Measurements from ENCODE around the gene CRIP2.

The CRIP2 gene

DNA sequence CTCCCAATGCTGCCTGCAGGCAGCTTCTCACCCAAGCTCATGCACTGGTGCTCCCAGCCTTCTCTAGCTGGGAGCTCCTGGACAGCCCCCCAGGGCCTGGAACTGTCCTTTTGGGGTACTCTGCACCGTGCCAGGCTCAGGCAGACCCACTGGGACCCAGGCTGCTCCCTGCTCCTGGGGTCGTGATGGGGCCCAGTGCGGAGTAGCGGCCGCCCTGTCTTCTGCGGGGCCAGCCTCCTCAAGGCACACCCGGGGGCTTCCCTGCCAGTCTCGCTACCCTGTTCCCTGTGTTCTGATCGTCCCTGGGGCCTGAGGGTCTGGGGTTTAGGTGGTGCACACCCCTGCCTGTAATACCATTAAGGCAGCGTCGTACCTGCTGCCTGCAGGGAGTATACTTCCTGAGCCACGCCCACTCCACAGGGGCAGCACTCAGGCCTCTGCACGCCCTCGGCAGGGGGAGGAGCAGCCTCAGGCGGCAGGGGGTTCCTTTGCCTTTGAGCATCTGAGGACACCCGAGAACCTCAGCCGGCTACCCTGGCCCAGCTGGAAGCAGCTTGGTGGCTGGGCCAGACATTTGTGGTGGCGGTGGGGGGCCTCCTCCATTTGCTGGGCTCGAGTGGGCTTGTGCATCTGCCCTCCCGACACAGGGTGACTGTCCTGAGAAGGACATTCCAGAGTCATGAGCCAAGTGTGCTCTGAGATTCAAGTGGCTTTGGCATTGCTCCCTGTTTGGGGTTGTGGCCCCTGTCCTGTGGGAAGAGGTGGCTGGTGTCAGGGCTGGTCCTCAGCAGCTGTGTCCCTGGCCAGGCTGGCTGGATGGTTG is 9.2 kb upstream of the CRIP2 start:
- DNase-seq, result no peak

DNA sequence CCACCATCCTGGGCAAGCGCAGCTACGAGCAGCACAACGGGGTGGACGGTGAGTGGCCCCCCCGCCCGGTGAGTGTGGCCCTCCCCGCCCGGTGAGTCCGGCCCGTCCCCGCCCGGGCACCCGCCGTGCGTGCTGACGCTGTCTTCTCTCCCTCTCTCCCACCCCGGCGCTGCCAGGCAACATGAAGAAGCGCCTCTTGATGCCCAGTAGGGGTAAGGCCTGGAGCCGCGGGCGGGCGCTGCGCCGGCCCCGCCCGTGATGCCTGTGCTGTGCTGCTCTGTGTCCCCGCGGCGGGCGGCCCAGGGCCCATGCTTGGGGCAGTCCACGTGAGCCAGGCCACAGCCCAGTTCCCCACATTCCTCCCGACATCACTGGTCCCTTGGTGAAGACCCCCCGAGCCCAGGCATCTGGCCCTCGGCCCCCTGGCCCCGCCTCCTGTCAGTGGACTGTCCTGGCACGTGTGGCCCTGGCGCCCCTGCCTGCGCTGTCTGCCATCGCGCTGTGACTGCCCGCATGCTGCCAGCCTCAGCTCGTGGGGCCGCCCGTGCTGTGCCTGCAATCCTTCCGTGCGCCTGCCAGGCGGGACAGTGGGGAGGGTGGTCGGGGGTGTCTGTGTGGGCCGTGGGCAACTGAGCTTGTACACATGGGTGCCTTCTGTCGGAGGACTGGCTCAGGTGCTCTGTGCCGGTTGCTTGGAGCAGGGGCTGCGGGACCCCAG is 7.9 kb upstream of the CRIP2 start:
- DNase-seq, result no peak

DNA sequence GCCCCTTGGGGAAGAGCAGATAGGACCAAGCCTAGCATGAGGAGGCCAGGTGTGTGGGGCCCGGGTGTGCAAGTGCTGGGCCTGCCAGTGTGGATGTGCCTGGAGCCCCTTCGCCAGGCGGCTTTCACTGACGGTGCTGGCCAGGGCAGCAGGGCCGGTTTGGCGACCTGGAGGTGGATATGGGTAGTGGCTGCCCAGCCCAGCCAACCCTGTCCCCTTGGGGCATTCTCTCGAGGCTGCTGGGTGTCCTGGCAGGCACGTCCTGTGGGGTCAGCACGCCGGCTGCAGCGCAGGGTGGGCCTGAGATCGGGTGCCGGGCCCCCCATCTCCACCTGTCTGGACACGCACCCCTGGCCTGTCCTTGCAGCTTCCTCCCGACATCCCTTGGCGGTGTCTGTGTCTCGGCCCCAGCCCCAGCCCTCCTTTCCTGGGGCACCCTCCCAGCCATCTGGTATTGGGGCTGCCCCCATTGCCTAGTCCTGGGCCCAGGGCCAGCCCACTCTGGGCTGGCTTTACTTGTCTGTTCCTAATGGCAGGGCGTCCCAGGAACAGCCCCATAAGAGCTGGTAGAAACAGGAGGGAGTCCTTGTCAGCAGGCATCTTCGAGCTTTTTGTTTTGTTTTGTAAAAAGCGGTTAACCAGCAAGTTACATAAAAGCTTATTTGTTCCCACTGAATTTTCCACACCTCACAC is 7.2 kb upstream of the CRIP2 start:
- DNase-seq, result no peak

DNA sequence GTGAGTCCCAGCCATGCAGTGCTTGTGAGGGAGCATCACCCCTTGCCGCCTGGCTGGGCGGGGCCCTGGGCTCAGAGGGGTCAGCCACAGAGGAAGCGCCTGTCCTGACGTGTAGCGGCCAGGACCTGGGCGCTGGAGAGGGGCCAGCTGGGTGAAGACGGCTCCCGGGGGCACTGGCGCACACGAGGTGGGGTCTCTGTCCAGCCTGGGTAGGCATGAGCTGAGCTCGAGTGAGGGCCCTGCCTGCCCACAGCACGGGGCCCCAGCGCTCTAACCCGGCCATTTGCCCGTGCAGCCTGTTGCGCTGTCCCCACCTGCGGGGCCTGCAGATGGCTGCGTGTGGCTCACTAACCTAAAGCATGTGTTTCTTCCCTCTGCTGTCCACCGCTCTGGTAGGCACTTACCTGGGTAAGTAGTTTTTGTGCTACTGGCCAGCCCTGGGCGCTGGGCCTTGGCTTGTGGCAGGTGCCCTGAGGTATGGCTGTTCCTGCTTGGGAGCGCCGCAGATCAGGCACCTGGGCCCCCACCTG is 6.6 kb upstream of the CRIP2 start:
- no peak for DNase-seq

DNA sequence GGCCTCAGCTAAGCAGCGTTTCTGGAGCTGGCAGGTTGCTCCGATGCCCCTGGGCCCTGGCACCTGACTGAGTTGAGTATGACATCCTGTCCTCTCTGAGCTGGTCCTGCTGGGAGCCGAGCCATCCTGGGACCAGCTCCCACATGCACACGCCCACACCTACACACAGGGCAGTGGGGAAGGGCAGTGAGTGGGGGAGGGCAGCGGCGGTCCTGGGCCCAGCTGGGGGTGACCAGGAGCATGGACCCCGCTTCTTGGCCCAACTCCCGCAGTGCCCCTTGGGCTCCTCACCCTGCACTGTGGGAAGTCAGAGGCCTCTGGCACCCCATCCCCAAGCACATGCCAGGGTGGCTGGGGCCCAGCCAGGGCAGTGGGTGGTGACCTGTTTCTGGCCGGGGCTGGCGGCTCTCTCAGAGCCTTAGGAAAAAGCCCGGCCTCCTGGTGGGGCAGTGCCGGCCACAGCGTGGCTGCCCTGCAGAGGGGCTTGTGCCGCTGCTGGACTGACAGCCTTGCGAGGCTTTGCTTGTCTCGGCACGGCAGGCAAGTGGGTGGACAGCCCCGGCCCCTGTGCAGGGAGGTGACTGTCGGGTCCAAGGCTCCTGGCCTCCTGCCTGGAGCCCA is 5.9 kb upstream of the CRIP2 start:
- DNase-seq, result peak; percentile 51

DNA sequence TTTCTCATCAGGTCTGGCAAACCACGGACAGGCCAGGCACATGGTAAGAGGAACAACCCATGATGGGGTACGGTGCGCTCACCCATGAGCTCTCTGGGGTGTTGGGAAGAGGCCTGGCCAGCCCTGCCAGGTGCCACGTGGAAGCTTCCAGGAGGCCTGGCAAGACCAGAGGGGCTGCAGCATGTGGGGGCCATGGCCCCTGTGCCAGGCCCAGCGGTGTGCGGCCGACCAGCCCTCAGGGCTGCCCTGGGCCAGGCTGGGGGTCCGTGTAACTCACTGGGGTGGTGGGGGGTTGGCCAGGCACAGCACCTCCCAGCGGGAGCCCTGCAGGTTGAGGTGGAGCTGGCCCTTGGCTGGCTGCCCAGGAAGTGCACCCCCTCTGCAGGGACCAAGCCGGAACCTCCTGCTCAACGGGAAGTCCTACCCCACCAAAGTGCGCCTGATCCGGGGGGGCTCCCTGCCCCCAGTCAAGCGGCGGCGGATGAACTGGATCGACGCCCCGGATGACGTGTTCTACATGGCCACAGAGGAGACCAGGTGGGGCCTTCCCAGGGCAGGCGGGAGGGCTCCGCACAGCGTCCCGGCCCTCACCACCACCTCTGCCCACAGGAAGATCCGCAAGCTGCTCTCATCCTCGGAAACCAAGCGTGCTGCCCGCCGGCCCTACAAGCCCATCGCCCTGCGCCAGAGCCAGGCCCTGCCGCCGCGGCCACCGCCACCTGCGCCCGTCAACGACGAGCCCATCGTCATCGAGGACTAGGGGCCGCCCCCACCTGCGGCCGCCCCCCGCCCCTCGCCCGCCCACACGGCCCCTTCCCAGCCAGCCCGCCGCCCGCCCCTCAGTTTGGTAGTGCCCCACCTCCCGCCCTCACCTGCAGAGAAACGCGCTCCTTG is 4.9 kb upstream of the CRIP2 start:
- no peak for DNase-seq

DNA sequence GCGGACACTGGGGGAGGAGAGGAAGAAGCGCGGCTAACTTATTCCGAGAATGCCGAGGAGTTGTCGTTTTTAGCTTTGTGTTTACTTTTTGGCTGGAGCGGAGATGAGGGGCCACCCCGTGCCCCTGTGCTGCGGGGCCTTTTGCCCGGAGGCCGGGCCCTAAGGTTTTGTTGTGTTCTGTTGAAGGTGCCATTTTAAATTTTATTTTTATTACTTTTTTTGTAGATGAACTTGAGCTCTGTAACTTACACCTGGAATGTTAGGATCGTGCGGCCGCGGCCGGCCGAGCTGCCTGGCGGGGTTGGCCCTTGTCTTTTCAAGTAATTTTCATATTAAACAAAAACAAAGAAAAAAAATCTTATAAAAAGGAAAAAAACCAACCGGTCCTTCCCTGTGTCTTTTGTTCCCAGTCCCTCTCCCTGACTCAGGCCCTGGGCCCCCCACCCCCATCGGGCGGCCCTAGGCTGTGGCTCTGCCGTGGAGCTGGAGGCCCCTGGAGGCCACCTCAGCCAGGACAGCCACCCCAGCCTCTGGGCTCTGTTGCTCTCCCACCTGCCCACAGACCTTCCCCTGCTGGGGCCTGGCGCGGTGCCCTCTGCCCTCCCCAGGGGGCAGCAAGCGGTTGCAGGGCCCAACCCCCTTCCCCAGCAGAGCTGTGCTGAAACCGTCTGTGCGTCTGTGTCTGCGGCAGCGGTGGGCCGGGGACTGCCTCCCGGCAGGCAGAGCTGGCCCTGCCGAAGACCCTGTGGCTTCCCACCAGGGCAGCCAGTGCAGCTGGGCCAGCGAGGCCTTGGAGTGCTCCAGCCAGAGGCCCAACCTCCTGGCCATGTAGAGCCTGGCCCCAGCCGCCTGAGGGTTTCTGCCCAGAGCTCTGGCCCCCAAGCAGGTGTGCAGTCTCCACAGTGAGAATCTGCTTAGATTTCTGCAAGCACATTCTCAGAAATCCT is 4.0 kb upstream of the CRIP2 start:
- DNase-seq, result peak; percentile 48

DNA sequence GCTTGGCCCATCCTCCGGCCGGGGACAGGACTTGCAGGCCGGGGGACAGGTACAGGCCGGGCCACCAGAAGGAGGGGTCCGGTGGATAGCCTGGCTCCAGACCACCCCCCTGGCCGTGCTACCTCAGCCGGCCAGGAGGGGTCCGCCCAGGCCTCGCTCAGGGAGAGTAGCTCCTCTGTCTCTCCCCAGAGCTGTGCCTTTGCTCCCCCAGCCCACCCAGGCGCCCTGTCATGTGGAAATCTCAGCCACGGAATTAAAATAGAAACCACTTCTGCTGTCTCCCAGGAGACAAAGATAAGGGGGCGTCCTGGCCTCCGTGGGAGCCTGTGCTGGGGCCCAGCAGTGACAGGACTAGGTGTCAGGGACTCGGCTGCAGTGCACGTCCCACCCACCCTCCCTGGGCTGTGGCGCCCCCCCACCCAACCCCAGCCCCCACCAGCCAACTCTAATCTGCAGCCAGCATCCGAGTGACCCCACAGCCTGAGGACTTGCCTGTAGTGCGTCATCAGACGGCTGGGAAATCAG is 3.3 kb upstream of the CRIP2 start:
- peak; percentile 46 for DNase-seq

DNA sequence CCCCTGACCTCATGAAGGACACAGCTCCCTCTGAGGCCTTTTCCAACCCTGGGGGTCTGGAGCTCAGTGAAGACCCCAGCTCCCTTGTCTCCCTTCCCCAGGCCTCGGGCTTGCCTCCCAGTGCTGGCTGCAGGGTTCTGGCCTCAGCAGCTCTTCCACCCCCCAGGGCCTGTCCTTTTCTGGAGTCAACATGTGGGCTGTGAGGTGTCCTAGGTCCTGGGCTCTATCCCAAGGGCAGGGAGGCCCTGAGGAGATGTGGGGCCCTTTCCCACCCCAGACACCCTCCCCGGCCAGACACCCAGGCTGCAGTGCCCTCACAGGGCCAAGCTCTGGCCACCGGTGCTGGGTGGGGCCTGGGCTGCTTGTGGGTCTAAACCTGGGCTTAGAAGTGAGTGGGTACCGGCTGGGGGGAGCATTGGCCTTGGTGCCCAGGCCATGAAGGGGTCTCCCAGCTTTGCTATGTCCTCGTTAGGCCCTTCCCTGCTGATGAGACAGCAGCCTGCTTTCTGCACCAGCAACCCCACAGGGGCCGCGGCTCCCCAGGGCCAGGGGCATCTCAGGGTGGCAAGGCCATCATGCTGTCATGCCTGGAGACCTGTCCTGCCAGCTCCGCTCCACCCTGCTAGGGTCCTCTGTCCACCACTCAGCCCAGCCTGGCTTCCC is 2.7 kb upstream of the CRIP2 start:
- DNase-seq, result no peak

DNA sequence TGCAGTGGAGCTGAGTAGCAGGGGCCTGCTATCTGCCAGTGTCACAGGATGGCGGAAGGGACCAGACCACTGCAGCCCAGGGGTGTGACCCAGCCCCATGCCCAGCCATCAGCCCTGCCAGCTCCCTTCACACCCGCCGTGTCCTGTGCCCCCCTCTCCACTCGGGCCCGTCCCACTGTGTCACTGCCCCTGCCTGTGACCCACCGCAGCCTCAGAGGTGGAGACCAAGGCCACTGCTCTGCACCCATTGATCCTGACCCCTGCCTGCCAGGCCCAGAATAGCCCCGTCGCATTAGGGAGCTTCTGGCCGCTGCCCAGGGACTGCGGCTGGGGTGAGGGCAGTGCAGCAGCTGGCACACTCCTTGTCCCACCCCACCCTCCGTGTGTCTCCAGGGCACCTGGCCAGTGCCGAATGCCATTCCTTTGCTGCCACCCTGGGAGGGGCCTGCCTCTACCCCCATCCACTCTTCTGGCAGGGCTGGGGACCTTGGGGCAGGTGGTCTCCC is 2.1 kb upstream of the CRIP2 start:
- no peak for DNase-seq

DNA sequence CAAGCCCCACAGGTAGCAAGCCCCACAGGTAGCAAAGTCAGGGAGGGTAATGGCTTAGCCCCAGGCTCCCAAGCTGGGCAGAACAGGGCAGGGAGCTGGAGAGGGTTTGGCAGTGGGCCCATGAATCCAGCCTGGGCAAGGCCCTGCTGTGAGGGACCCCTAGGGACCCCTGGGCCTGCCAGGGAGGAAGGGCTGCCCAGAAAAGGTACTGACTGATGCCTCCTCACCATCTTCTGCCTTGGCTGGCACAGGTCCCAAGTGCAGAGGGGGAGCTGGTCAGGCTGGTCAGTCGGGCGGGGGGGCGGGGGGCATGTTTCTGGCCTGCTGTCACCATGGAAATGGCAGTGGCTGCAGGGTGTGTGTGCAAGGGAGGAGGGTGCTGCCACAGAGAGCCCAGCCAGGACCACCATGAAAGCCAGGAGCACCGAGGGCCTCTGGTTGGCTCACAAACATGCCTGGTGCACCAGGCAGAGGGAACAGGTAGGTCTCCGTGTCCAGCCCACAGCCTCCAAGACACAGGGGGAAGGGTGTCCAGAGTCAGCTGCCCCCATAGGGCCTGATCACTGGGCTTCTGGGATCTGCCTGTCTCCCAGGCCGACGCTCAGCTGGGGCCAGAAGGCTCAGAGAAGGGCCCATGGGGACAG is 1.5 kb upstream of the CRIP2 start:
- no peak for DNase-seq

DNA sequence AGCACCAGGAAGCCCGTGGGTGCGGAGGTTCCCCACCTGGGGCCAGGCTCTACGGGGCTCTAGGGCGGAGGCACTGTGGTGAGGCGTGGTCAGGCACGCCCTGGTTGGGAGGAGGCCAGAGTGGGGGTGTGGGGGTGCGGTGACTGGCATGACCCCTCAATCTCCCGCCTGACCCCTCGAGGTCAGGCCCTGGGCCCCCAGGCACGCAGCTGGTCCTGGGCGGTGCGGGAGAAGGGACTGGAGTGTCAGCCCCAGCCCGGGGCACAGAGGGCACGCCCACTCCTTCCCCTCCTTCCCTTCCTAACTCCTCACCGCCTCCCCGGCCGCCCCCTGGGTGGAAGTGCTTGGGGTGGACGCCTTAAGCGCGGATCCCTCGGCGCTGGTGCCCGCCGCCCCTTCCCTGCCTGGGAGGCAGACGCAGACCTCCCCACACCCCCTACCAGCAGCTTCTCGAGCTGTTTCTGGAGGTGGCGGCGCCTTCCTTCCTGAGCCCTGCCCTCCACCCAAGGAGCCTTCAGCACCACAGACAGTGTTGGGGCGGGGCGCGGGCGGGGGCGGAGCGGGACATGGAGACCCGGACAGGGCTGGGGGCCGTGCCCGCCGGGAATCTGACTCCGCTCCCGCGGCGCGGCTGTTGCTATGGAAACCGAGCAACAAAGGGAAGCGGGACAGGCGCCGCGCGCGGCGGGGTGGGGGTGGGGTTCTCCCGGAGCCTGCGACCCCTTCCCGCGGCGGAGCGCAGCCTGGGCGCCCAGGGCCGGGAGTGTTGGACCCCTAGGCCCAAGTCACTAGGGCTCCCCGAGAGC is 741 bp upstream of the CRIP2 start:
- DNase-seq, result peak; percentile 93

DNA sequence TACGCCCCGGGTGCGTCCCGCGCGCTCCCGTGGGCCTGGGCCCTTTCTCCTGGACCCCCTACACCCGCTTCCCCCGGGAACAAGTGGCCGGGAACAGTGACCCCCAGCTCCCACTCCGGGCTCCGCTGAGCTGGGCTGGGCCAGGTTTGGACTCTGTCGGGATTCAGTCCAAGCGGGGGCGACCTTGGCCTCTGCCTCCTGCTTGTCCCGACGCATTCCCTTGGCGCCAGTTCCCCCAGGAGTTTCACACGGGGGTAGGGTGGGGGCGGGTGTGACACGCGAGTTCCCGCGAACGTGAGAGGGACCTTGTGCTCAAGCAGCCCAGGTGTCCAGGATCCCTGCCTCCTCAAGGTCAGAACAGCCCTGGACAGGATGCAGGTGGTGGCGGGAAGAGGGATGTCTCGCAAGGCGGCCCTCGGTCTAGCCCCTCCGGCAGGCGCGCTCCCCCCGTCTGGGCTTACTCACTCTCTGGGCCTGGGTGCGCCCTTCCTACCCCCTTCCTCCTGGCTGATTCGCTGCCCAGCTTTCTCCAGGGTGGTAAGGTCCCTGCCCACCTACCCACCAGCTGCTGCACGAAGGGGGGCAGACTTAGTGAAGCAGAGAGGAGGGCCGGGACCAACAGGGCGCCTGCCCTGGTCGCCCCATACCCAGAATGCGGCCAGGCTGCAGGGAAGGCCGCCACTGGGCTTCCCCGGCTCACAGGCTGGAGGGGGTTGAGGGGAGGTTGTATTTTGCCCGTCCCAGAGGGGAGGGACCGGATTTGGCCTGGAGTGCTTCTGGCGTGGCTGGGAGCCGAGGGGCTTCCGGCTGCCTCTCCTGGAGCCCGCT is 862 bp downstream of the CRIP2 start:
- DNase-seq, result peak; percentile 77

DNA sequence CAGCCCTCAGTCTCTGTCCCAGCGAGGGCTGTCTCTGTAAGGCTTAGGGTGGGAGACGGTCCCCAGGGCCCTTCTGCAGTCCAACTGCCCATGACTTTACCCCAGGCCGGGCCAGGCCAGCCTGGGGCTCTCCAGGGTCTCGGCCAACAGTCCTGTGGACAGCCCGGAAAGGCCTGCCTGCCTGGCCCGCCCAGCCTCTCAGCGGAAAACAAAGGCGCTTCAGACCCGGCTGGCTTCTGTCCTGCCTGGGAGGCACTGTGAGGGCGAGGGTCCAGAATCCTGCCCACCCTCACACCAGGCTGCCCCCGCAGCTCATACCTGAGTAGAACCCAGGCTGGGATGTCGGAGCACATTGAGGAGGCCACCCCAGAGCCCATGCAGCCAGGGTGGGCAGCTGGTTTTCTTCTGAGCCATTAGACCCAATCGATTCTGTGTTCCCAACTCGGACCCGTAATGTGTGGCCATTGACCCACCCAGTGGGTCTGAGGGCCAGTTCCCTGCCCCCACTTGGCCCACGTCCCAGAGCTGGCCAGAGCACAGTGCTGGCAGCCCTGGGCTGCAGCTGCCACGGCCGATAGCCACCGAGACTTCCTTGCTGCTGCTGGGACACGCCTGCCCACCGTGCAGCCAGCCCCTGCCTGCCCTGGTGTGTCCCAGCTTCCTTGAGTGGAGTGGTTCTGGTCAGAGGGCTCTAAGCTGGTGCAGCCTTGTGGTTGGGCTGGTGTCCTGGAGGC is 1.6 kb downstream of the CRIP2 start:
- DNase-seq, result peak; percentile 78

DNA sequence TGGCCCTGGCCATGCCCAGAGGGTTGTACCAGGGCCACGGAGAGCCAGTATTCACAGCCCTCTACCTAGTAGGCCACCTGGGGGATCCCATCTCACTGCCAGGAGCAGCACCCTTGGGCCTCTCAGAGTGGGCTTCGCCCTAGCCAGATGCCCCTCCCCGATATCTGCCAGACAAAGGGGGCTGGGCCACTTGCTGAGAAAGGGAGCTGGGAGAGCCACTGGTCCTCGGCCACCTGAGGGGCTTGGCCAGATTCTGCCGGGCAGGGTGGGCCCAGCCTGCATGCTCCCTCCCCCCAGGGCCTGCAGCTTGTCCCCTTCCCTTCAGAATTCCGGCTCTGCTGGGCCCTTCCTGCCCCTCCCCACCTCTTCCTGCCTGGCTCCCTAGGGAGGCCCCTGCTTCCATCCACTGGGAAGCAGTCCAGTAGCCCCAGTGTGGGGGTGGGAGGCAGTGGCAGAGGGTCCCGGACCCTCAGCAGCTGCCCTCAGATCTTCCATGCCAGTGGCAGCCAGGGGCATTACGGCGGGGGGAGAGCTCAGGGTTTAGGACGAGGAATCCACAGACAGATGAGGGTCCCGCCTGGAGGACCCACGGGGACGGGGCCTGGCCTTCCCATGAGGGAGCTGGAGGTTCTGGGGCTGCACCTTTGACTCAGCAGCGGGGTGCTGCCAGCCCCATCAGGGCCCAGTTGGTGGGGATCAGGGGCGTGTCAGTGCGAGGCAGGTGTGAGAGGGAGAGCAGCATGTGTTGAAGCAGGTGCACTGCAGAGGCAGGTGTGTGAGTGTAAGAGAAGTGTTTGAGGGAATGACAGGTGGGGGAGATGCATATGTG is 2.4 kb downstream of the CRIP2 start:
- DNase-seq, result no peak
